ENCODE data around the gene GRM8. TPM values are rescaled to one million over a fixed set of nuclear protein-coding genes. Genes with fewer than 3 reads are reported as not detected.

GRM8 gene
- total RNA-seq, 1 experiment from 2014 or later, result not detected

- Histone ChIP-seq H3K27ac (ENCODE audit: low read length) (no peak overlapping the region), H3K4me3 (ENCODE audit: low read depth in 2 of 2, low read length in 2 of 2) (no peak overlapping the region), H3K4me1 (ENCODE audit: control insufficient read depth, insufficient read depth, low read length) (no peaks in the 10 kb centered on the region), H3K9me3 (ENCODE audit: control insufficient read depth, insufficient read depth, low read depth, low read length) (no peaks in the 10 kb centered on the region), H3K36me3 (ENCODE audit: control insufficient read depth, insufficient read depth, low read length) (no peaks in the 10 kb centered on the region), H3K27me3 (ENCODE audit: control insufficient read depth, insufficient read depth, low read length) (no peaks in the 10 kb centered on the region; the same call in 1 of the 2 replicates)
- TF ChIP-seq SIN3A (IDR thresholded peaks at IDR 0.05; ENCODE audit: borderline replicate concordance, insufficient read depth, low read depth, low read length) (no peak), CTCF (IDR thresholded peaks at IDR 0.05) (no peak), REST (IDR thresholded peaks at IDR 0.05; ENCODE audit: insufficient read depth in 1 of 2, low read depth in 2 of 2, low read length in 1 of 2) (no peak), TCF7L2 (IDR thresholded peaks at IDR 0.05; ENCODE audit: low read depth, low read length) (no peak), POLR2AphosphoS5 (IDR thresholded peaks at IDR 0.05; ENCODE audit: low read depth, low read length) (no peak)
- ChIA-PET POLR2A (no interaction called here), CTCF (no interaction called here)
- no TSS peak for BruUV-seq (replicated peaks)
- in situ Hi-C loops (cut with HindIII; ENCODE audit: low pct_unique_long_range_greater_than_20kb, low sequenced_read_pairs) (no loop called here), intact Hi-C loops (cut with micrococcal nuclease; ENCODE audit: unreplicated experiment) (no loop called here)
- DNase-seq (ENCODE audit: low read depth, low spot score) (no peak), ATAC-seq (no peak)
These were observed 17.4 kb upstream of the GRM8 start for GRCh38 chr7:127270093-127270492.

GRCh38 chr7:127266047-127266446 is 13.3 kb upstream of the GRM8 start:
- Histone ChIP-seq H3K4me1 (ENCODE audit: control insufficient read depth, insufficient read depth, low read length) (no peaks in the 10 kb centered on the region), H3K9me3 (ENCODE audit: control insufficient read depth, insufficient read depth, low read depth, low read length) (no peaks in the 10 kb centered on the region), H3K27ac (ENCODE audit: low read length) (no peak overlapping the region), H3K4me3 (ENCODE audit: low read depth in 2 of 2, low read length in 2 of 2) (no peak overlapping the region), H3K27me3 (ENCODE audit: control insufficient read depth, insufficient read depth, low read length) (peaks cover 7% of the 10 kb centered on the region; the same call in 1 of the 2 replicates), H3K36me3 (ENCODE audit: control insufficient read depth, insufficient read depth, low read length) (no peaks in the 10 kb centered on the region)
- DNase-seq (ENCODE audit: low read depth, low spot score) (no peak), ATAC-seq (no peak)
- ChIA-PET POLR2A (no interaction called here), CTCF (no interaction called here)
- TF ChIP-seq REST (IDR thresholded peaks at IDR 0.05; ENCODE audit: insufficient read depth in 1 of 2, low read depth in 2 of 2, low read length in 1 of 2) (no peak), TCF7L2 (IDR thresholded peaks at IDR 0.05; ENCODE audit: low read depth, low read length) (no peak), POLR2AphosphoS5 (IDR thresholded peaks at IDR 0.05; ENCODE audit: low read depth, low read length) (no peak), SIN3A (IDR thresholded peaks at IDR 0.05; ENCODE audit: borderline replicate concordance, insufficient read depth, low read depth, low read length) (no peak), CTCF (IDR thresholded peaks at IDR 0.05) (no peak)
- in situ Hi-C loops (cut with HindIII; ENCODE audit: low pct_unique_long_range_greater_than_20kb, low sequenced_read_pairs), result no loop called here
- BruUV-seq (replicated peaks), result no TSS peak
- intact Hi-C loops (cut with micrococcal nuclease; ENCODE audit: unreplicated experiment), result no loop called here
